Right lobe of liver (tissue), 4 donors: Measurements from ENCODE around the gene LRRC8B.

Experiments used
- POLR2A ChIP-seq: fragments of 450-650 bp; IDR thresholded peaks from one replicate; pipeline ENCODE4 v1.6.1; 2017; ENCODE audit warnings: antibody characterized with exemption, mild to moderate bottlenecking
- TF ChIP-seq, protein P1 (sequence below), 4 donors: fragments of 200-600 bp in 3 of 4; fragments of 450-650 bp in 1 of 4; IDR thresholded peaks; one replicate each; pipeline versions ENCODE4 v1.5.1 to v1.8.0; 2016 to 2022; ENCODE audit warnings: antibody characterized with exemption in 4 of 4, mild to moderate bottlenecking in 2 of 4
- donor health status: DM: no; HTN: no; CAD: no.
- donor health status: DM: no; HTN: no; CAD: no.
- donor health status: DM: no; HTN: yes; CAD: no.

DNA sequence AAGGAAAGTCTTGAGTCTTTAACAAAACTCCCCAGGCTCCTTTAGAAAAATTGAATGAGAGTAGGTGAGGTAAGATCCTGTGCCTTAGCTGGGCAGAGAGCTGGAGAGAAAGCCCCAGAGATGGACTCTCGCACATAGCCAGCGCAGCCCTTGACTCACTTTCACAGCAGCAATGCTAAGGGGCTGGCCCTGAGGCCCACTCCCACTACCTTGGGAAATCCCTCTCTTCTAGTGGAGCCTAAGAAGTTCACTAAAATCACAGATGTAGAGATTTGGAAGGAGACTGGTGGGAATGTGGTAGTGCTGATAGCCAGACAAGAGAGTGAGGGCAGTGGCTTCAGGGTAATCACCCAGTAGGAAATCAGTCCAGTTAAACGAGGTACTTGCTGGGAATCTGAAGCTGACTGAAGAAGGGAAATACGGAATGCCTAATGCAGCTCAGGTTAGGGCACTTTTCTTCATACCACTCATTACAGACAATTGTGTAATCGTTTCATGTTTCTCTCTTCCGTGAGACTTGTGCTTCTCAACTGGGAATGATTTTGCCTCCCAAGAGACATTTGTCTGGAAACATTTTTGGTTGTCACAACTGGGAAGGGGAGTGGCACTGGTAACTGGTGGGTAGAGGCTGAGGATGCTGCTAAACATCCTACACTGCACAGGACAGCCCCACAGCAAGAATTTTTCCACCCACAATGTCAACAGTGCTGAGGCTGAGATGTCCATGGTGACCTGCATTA, 65.9 kb downstream of the LRRC8B start:
- TF ChIP-seq, protein P1, sequence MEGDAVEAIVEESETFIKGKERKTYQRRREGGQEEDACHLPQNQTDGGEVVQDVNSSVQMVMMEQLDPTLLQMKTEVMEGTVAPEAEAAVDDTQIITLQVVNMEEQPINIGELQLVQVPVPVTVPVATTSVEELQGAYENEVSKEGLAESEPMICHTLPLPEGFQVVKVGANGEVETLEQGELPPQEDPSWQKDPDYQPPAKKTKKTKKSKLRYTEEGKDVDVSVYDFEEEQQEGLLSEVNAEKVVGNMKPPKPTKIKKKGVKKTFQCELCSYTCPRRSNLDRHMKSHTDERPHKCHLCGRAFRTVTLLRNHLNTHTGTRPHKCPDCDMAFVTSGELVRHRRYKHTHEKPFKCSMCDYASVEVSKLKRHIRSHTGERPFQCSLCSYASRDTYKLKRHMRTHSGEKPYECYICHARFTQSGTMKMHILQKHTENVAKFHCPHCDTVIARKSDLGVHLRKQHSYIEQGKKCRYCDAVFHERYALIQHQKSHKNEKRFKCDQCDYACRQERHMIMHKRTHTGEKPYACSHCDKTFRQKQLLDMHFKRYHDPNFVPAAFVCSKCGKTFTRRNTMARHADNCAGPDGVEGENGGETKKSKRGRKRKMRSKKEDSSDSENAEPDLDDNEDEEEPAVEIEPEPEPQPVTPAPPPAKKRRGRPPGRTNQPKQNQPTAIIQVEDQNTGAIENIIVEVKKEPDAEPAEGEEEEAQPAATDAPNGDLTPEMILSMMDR (IDR thresholded peaks at IDR 0.05): no peak
- no peak for TF ChIP-seq POLR2A
